GM20000 (cell line): ENCODE results near the gene FOXB2.
A peak's percentile ranks its signal among the peaks of the same experiment; 100 is the strongest.

Source experiments
- DNase-seq: peaks from one replicate; pipeline ENCODE4 v3.0.0; 2012; ENCODE audit warnings: low spot score
- CTCF ChIP-seq: IDR thresholded peaks from 2 replicates; pipeline ENCODE4 v1.5.1; 2012; ENCODE audit warnings: mild to moderate bottlenecking, control low read depth; ENCODE audit errors: extremely low read depth, missing control alignments

Gene FOXB2

DNA sequence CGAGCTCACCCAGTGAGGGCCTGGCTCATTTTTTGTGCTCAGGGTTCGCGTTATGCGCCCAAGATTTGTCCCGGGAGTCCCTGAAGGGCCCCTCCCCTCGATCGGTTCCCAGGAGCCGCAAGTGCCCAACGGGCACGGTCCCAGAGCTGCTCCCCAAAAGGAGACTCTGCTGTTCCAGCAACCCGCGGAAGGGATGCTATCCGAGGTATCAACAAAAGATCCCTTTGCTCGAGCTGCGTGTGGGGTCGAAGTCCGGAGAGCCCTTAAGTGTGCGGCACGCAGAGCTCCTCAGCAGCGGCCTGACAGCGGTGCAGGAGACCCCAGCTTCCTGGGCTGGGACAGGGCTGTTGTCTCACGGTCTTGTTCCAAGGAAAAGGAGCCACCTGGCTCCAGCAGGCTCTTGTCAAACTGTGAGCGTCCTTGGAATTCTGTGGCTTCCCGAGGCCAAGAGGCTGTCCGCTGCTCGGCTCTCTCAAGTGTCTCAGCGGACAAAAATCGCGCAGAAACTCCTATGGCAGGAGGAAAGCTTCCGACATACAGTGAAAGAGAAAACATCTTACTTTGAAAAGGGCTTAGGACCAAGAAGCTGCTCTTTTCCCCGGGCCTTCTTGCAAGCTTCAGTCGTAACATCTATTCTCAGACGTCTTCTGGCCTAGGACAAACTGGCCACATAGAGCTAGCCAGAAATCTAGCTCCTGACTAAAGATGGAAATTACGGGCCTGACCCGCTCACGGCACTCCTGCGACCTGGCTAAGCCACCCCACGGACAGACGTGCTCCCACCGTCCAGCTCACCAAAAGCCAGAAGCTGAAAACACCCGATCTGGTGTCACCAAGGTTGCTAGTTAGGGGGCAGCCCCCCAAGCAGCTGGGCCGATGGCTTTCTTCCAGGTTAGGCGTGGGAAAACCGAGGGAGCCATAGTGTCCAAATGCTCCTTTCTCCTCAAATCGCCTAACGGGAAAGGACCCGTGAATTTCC lies 2.6 kb upstream of the FOXB2 start:
- TF ChIP-seq CTCF = no peak
- no peak for DNase-seq

- no peak for TF ChIP-seq CTCF
- DNase-seq = no peak
Observed at GRCh38 chr9:77017505-77017894, 2.0 kb upstream of the FOXB2 start.

DNA sequence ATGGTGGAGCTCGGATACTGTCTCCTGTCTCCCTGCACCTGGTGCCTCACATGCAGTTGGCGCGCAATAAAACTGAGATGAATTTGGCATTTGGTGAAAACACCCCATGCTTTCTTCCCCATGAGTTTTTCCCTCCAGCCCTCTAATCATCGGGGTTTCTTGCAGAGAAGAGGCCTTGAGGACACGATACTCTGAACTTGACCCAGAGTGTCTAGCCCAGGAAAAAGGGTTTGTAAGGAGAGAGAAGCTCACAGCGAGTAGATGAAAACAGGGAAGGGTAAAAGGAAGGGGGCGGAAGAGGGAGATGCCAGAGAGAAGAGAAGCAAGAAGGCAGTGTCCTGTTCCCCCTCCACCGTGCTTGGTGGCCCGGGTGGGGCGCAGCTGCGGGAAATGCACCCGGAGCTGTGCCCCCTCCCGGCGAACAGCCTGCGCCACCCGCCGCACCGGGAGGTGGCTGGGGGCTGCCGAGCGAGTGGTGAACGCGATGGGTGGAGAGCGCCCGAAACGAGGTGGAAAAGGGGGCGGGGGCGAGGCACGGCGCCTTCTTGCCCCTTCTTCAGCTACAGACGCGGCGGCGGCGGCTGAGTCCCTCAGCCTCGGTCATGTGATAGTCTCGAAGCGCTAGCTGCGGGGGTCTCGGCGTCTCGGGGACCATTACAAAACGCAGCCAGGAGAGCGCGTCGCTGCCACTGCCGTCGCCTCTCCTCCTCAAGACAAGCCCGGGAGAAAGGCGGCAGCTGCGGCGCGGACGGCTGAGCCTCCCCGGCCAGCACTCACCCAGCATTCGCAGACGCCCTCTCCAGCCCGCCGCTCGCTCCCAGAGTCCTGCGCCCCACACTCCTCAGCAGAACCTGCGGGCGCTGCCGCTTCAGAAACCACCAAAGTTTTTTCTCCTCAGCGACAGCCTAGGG lies 1.1 kb upstream of the FOXB2 start:
- no peak for DNase-seq
- no peak for TF ChIP-seq CTCF

DNA sequence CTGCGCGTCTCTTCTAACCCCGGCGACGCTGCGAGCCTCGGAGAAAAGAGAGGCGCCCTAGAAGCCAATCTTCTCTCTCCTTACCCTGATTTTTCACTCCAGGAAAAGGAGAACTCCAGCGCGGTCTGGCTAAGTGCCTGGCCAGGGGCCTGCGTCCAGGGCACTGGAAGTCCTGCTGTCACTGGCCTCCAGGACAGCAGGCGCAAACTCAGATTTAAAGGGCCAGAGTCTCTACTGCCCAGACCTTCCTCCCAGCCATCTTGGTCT lies 553 bp upstream of the FOXB2 start:
- no peak for TF ChIP-seq CTCF
- no peak for DNase-seq

DNA sequence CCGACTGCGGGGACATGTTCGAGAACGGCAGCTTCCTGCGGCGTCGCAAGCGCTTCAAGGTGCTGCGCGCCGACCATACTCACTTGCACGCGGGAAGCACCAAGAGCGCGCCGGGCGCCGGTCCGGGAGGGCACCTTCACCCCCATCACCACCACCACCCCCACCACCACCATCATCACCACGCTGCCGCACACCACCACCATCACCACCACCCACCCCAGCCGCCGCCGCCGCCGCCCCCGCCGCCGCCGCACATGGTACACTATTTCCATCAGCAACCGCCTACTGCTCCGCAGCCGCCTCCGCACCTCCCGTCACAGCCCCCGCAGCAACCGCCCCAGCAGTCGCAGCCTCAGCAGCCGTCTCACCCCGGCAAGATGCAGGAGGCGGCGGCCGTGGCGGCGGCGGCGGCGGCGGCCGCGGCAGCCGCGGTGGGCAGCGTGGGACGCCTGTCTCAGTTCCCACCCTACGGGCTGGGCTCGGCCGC lies 514 bp downstream of the FOXB2 start:
- DNase-seq = no peak

GRCh38 chr9:77020413-77021290 lies 1.2 kb downstream of the FOXB2 start:
- peak; percentile 51 for DNase-seq
- TF ChIP-seq CTCF = no peak

More for the DNA sequence above, 514 bp downstream of the FOXB2 start:
- TF ChIP-seq CTCF = no peak
